ENCODE results near the gene FGF14. TPM values are rescaled to one million over a fixed set of nuclear protein-coding genes. Genes with fewer than 3 reads are reported as not detected.

Gene FGF14
- total RNA-seq, 2 experiments from 2014 or later, result not detected

- ChIA-PET CTCF (no interaction called here), POLR2A (no interaction called here)
These were observed 442.8 kb downstream of the FGF14 start for GRCh38 chr13:101959016-101959415.

DNA sequence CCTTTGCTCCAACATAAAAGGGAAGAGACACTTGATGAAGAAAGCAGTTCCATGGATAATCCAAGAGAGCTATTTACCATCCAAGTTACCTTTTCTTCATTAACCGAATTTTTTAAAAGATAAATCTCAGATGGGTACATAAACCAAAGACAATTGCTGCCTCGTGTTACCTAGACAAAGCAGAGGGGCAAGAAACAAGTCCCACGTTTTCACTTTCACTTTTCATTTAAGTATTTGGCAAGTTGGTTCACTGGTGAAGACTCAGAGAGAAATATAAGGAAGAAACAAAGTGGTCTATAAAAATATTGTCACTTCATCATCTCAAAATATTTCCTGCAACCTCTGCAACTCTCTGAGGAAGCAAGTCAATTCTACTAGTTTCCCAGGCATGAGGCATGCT lies 446.1 kb downstream of the FGF14 start:
- CTCF ChIA-PET, result no interaction called here
- POLR2A ChIA-PET, result no interaction called here

DNA sequence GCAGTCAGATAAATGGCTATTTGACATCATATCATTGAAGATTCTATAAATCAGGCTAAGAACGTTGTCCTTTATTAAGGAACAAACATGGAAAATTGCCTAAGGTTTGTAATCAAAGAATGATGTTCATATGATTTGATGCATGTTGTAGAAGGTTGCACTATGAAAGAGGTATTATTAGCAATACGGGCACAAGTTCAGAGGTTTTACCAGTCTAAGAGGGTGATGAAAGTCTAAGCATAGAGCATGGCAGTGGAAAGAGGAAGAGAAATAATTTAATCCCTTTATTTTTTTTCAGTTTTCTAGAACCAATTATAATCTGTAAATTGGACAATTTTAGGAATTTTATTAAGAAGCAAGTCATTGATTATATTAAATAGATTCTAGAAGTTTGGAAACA lies 450.7 kb downstream of the FGF14 start:
- ChIA-PET CTCF (no interaction called here), POLR2A (no interaction called here)

DNA sequence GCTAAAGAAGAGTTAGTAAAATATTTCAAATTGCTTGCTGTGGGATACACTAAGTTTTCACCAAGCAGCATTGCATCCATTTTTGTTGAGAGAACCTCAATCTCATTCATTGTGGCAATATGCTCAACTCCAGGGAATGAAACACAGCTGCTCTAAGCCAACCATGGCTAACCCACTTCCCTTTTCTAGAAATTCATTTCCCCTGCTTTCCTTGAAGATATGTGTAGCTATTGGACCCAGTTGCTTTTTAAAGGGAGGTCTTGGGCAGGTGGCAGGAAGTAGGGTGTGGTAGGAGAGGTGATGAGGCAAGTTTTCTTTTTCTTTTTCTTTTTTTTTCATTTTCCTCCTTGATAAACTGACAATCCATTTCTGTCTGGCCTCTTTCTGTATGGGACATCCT lies 452.2 kb downstream of the FGF14 start:
- POLR2A ChIA-PET, result no interaction called here

GRCh38 chr13:101946401-101946800 lies 455.4 kb downstream of the FGF14 start:
- CTCF ChIA-PET, result interaction anchor here (0.7 kb wide), 1 partner anchor 205 kb away, joined by 4 read pairs; no protein-coding TSS in a partner anchor
- POLR2A ChIA-PET, result no interaction called here

More for the DNA sequence above, 452.2 kb downstream of the FGF14 start:
- CTCF ChIA-PET, result no interaction called here

GRCh38 chr13:101945435-101945834 lies 456.4 kb downstream of the FGF14 start:
- CTCF ChIA-PET, result no interaction called here
- POLR2A ChIA-PET, result no interaction called here

DNA sequence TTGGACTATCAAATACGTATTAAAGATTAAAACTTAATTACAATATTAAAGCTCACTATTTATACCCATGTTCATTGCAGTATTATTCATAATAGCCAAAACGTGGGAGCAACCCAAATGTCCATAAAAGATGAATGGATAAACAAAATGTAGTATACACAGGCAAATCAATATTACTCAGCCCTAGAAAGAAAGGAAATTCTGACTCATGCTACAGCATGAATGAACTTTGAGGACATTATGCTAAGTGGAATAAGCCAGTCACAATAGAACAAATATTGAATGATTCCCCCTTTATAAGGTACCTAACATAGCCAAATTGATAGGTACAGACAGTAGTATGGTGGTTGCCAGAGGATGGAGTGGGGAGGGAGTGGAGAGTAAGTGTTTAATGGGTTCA lies 457.3 kb downstream of the FGF14 start:
- CTCF ChIA-PET, result no interaction called here
- POLR2A ChIA-PET, result no interaction called here

DNA sequence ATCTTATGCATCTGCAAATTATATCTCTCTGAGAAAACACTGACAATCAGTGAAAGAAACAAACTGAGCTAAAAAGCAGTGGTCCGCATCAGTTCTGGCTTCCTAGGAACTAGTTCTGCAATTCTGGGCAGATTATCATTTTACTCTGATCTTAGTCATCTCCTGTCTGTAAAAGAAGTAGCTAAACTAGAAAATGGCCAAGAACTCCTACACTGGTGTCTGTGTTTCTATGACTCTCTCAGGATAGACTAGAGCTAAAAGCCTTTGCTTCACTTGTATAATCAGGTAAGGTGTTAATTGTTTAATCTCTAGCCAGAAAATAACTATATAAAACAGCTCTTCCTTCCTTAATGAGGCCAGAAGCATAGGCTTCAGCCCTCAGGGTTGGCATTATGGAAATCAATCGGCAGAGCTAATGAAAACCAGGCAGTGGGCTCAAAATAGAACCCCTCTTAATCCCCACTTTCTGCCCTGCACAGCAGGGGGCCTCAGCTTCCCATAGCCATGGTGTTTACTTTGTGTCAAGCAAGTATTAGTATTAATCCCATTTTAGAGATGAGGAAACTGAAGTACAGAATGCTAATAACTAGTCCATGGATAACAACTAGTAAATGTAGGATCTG lies 459.2 kb downstream of the FGF14 start:
- CTCF ChIA-PET, result interaction anchor here (0.6 kb wide), 1 partner anchor 8 kb away, joined by 4 read pairs; no protein-coding TSS in a partner anchor

DNA sequence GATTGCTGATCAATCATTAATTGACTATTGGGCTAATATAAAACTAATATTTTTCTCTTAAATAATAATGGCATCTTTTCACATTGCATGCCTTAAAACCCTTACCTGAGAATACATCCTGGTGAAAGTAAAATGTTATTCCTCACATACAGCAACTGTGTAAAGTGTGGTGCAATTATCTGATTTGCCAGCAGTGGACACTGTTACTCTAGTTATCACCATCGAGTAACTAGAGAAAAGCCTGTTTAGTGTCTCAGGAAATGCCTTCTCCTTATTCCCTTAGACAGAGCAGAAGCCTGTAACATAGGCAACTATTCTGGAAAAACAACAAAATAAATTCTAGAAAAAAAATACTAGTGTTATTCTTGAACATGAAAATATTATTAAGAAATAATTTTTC lies 459.8 kb downstream of the FGF14 start:
- CTCF ChIA-PET, result no interaction called here
- POLR2A ChIA-PET, result no interaction called here

More for the DNA sequence above, 459.2 kb downstream of the FGF14 start:
- POLR2A ChIA-PET, result no interaction called here

DNA sequence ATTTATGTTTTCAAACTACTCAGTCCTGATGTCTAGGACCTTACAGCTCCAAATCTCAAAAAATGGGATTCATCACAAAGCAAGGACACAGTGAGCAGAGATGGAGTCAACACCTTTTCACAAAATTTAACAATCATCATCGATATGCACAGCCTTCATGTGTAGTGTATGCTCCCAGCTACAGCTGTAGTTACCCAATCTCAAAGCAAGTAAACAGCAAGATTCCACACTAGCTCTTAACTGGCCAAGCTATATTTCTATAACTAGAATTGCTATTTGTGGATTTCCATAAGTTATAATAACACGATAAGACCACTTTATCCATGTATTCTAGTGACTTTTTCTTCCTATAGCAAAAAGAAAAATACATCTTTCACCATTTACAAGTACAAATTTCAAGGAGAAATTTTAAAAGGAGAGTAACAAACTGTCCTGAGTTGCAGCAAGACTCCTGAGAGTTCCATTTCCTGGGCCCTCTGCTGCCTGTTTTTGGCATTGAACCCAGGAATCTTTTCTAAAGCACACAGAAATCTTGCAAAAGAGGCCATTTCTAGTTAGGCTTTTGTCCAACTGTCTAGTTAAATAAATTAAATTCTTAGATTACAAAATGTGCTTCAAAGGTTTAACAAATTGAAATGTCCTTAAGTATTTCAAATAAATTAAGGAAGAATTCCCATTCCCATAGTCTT lies 460.6 kb downstream of the FGF14 start:
- POLR2A ChIA-PET, result no interaction called here
- CTCF ChIA-PET, result no interaction called here

DNA sequence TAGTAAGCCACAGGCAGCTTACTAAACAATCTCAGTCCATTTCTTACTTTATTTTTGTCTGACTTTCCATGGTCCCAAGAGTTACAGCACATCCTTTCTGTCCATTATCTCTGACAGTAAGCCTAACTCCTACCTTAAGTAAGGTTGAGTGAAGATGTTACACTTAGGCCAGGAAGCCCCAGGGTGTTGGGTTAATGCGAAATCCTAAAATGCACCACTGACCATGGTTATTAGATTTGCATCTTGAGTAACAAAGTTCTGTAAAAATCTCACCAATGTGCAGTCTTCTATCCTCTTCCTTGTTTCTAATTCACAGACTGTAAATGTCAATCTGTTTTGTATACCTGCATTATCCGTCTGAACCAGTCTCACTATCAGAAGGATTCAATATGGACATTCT lies 462.5 kb downstream of the FGF14 start:
- ChIA-PET POLR2A (no interaction called here), CTCF (no interaction called here)

- CTCF ChIA-PET, result no interaction called here
These were observed 466.0 kb downstream of the FGF14 start for GRCh38 chr13:101935828-101936227.

GRCh38 chr13:101931186-101931585 lies 470.7 kb downstream of the FGF14 start:
- ChIA-PET POLR2A (no interaction called here), CTCF (no interaction called here)

More at GRCh38 chr13:101935828-101936227, 466.0 kb downstream of the FGF14 start:
- POLR2A ChIA-PET, result no interaction called here

DNA sequence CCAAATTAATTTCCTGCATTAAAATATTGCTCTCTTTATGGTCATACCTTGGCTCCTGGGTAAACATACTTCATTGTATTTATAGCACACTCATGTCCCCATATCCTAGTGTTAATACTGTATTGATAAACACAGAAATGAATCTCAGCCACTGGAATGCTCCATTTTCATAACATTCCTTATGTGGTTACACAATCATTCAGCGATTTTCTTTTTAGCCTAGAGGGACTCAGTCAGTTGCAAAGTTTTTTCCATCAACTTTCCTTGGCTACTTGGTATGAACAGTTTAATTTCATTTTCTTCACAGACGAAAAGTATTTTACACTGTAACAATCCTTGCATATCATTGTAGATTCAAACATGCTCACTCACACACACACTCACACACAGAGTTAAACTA lies 471.5 kb downstream of the FGF14 start:
- POLR2A ChIA-PET, result no interaction called here
- CTCF ChIA-PET, result no interaction called here

DNA sequence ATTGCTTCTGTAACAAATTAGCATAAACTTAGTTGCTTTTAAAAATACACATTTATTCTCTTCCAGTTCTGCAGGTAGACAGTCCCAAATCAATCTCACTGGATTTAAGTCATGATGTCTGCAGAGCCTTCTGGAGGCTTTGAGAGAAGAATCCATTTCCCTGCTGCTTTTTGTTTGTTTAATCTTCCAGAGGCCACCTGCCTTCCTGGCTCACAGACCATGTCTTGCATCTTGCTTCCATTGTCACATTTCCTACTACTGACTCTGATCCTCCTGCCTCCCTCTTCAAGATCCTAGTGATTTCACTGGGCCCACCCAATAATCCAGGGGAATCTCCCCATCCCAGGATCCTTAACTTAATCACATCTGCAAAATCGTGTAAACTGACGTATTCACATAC lies 476.1 kb downstream of the FGF14 start:
- CTCF ChIA-PET, result no interaction called here

DNA sequence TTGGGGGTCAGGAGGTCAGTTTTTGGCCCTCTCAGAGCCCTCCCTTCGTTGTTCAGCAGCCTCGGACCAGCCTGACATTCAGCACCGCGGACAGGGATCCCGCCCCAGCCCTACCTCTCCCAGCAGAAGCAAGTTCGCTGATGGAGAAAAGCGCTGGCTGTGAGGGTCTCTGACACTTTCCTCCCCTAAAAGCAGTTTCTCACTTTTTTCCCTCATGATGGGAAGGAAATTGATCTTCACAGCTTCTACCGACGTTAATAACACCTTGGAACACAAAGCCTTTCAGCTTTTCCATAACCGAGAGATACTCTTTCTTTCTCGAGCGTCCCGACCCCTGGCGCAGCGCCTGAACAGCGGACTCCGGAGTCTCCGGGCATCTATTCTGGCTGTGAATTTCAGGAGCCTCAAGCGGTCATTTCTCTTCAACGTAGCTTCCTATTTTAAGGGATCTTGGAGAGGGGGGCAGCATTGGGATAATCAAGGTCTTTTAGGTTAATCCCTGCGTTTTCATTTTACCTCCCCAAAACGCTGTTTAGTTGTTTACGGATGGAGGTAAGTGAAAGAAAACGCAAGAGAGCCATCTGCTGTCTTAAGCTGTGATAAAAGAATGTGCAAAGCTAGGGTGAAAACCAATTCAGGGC lies 482.2 kb downstream of the FGF14 start:
- POLR2A ChIA-PET, result no interaction called here

More for the DNA sequence above, 476.1 kb downstream of the FGF14 start:
- POLR2A ChIA-PET, result no interaction called here

DNA sequence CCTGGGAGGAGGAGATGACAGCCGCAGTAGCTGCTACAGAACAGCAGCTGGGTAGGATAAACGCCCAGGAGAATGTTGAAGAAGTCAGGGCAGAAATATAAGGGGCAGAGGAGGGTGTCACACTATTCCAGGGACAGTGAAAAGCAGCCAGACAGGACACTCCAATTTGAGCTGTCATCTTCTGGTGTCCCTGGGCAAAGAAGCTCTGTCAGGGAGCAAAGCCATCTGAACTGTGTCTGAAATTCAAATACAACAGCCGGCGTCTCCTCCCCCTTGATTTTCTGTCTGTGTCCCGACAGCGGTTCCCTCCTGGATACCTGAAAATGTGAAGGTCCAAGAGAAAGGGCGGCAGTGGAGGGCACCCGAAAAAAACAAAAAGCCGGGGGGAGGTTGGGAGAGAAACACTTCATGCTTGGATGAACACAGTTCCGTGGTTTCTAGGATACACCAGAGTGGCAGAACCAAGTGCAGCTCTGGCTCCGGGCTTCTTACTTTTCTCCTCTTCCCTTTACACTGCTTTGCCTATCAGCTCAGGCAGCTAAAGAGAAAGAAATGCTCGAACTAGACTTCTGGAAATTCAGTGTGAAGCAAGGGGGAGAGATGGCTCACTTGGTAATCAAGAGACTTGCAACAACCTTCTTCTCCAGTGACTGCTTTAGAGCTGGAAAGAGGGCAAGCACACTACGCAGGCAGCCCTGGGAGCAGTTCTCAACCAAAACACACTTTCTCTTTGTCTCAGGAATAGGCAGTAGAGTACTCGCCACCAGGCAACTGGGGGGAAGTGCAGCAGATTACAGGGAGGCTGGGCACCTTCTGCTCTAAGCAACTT lies 483.8 kb downstream of the FGF14 start:
- ChIA-PET CTCF (interaction anchor here (0.6 kb wide), 1 partner anchor 15 kb away, joined by 3 read pairs; no protein-coding TSS in a partner anchor), POLR2A (no interaction called here)

More for the DNA sequence above, 482.2 kb downstream of the FGF14 start:
- CTCF ChIA-PET, result no interaction called here

- ChIA-PET CTCF (interaction anchor here (0.6 kb wide), 1 partner anchor 14 kb away, joined by 3 read pairs; no protein-coding TSS in a partner anchor), POLR2A (no interaction called here)
These were observed 484.4 kb downstream of the FGF14 start for GRCh38 chr13:101917475-101917810.

- CTCF ChIA-PET, result no interaction called here
- POLR2A ChIA-PET, result no interaction called here
These were observed 484.9 kb downstream of the FGF14 start for GRCh38 chr13:101916775-101917474.
